HUES64 (cell line): ENCODE measurements around the gene EXOSC5. TPM values are rescaled to one million over a fixed set of nuclear protein-coding genes. Genes with fewer than 3 reads are reported as not detected.

ENCODE experiments used
- H3K27ac ChIP-seq: 2 replicates; pipeline ENCODE4 v1.7.0; 2013; ENCODE audit warnings: low read depth, low read length, inconsistent platforms
- H3K27me3 ChIP-seq: 2 replicates; pipeline ENCODE4 v1.6.1; 2013; ENCODE audit warnings: mild to moderate bottlenecking, low read length; ENCODE audit not compliant: insufficient read depth
- H3K36me3 ChIP-seq: 2 replicates; pipeline ENCODE4 v1.6.1; 2013; ENCODE audit warnings: mild to moderate bottlenecking, low read length; ENCODE audit not compliant: insufficient read depth
- H3K4me1 ChIP-seq: 2 replicates; pipeline ENCODE4 v1.6.1; 2013; ENCODE audit warnings: mild to moderate bottlenecking, low read length, moderate library complexity; ENCODE audit not compliant: insufficient read depth
- H3K4me3 ChIP-seq: 2 replicates; pipeline ENCODE4 v1.5.1; 2013; ENCODE audit warnings: mild to moderate bottlenecking, low read length, moderate library complexity
- H3K9ac ChIP-seq: 2 replicates; pipeline ENCODE4 v1.6.1; 2013; ENCODE audit warnings: mild to moderate bottlenecking, low read depth, low read length
- H3K9me3 ChIP-seq: 2 replicates; pipeline ENCODE4 v1.6.1; 2013; ENCODE audit warnings: low read depth, low read length; ENCODE audit not compliant: insufficient read depth
- WGBS: fragments of 150-250, 120-280 bp; methylation state at CpG from one replicate; pipeline ENCODE4 v1.1.7; 2013; ENCODE audit warnings: missing lambda C conversion rate; 5-methylcytosine and 5-hydroxymethylcytosine counted together
- polyA plus RNA-seq, 2 experiments: library from polyadenylated mRNA; stranded (reverse); fragments of 50-300 nt; gene quantifications; one replicate each; pipeline ENCODE4 v1.2.3, GENCODE V29; 2013

The EXOSC5 gene
- 40.3 TPM for polyA plus RNA-seq (2013, experiment 1 of 2)
- polyA plus RNA-seq (2013, experiment 2 of 2) = 33.1 TPM

GRCh38 chr19:41397086-41398049 lies at the start of gene EXOSC5, which contains the start of gene BCKDHA:
TSS of gene EXOSC5 (minus strand) at chr19:41397359. CDS start at chr19:41397328, 31 bp downstream.
TSS of gene BCKDHA (plus strand) at chr19:41397818. CDS start at chr19:41397828, 10 bp downstream.
- 0 out of 2 replicates have a peak, but pooled peaks cover 2% of the 10 kb centered on the region for H3K36me3 ChIP-seq
- H3K27me3 ChIP-seq = no peaks in the 10 kb centered on the region
- under 1% methylated on average over 49 of the region's 50 CpGs for WGBS
- no peaks in the 10 kb centered on the region for H3K9me3 ChIP-seq
- H3K27ac ChIP-seq = peak within 1 kb of the TSS; percentile 93
- peak within 1 kb of the TSS; percentile 91 for H3K9ac ChIP-seq
- H3K4me1 ChIP-seq = peaks cover 9% of the 10 kb centered on the region
- peak within 1 kb of the TSS; percentile 93 for H3K4me3 ChIP-seq

GRCh38 chr19:41445575-41445974 lies 48.4 kb upstream of the EXOSC5 start:
- no peak overlapping the region for H3K4me3 ChIP-seq
- no peaks in the 10 kb centered on the region for H3K36me3 ChIP-seq
- H3K27me3 ChIP-seq = peaks cover 16% of the 10 kb centered on the region
- 58% methylated on average over 5 of the region's 5 CpGs for WGBS
- H3K9ac ChIP-seq = no peak overlapping the region
- H3K9me3 ChIP-seq = no peaks in the 10 kb centered on the region; the same call in 1 of the 2 replicates
- H3K27ac ChIP-seq = no peak overlapping the region
- H3K4me1 ChIP-seq = no peaks in the 10 kb centered on the region

DNA sequence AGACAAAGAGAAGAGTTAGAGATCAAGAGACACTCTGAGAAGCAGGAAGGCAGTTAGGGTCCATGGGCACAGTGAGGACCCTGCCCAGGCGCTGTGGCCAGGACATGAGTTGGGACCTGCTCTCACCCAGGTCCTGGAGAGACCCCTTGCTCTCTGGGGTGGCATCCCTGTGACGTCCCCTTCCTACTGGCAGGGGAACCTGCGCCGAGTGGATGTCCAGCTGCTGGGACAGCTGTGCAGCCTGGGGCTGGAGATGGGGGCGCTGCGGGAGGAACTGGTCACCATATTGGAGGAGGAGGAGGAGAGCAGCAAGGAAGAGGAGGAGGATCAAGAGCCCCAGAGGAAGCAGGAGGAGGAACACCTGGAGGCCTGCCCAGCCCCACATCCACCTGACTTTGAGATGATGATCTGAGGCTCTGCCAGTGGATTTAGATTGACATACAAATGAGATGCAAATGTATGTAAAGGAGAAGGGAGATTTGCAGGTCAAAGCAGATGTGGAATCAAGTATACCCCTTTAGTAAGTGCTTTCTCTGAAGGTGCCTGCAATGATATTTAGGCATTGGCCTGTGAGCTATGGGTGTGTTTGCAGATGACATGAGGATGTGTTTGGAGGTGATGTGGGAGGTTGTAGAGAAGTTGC lies 46.8 kb upstream of the EXOSC5 start:
- Histone ChIP-seq H3K27me3 (peaks cover 15% of the 10 kb centered on the region), H3K4me1 (no peaks in the 10 kb centered on the region), H3K4me3 (no peak overlapping the region), H3K9ac (no peak overlapping the region), H3K9me3 (no peaks in the 10 kb centered on the region; the same call in 1 of the 2 replicates), H3K36me3 (no peaks in the 10 kb centered on the region), H3K27ac (no peak overlapping the region)
- 72% methylated on average over 6 of the region's 6 CpGs for WGBS

- Histone ChIP-seq H3K4me3 (no peak within 1 kb of the TSS), H3K4me1 (no peaks in the 10 kb centered on the region), H3K36me3 (peaks cover 5% of the 10 kb centered on the region), H3K27me3 (peaks cover 3% of the 10 kb centered on the region), H3K9me3 (no peaks in the 10 kb centered on the region; the same call in 1 of the 2 replicates), H3K27ac (no peak within 1 kb of the TSS), H3K9ac (no peak within 1 kb of the TSS)
- WGBS = 79% methylated on average over 7 of the region's 7 CpGs
These were observed 45.6 kb upstream of the EXOSC5 start, which contains the start of gene ERICH4 for GRCh38 chr19:41442473-41443355. TSS of gene ERICH4 (plus strand) at chr19:41443156. CDS start at chr19:41443170, 14 bp downstream.

- no peak overlapping the region for H3K9ac ChIP-seq
- no peak overlapping the region for H3K4me3 ChIP-seq
- peaks cover 9% of the 10 kb centered on the region for H3K36me3 ChIP-seq
- 86% methylated on average over 14 of the region's 15 CpGs for WGBS
- H3K4me1 ChIP-seq = no peaks in the 10 kb centered on the region
- no peaks in the 10 kb centered on the region for H3K9me3 ChIP-seq
- no peak overlapping the region for H3K27ac ChIP-seq
- no peaks in the 10 kb centered on the region; the same call in none of the 2 replicates for H3K27me3 ChIP-seq
These were observed 44.3 kb upstream of the EXOSC5 start for GRCh38 chr19:41441321-41441945.

DNA sequence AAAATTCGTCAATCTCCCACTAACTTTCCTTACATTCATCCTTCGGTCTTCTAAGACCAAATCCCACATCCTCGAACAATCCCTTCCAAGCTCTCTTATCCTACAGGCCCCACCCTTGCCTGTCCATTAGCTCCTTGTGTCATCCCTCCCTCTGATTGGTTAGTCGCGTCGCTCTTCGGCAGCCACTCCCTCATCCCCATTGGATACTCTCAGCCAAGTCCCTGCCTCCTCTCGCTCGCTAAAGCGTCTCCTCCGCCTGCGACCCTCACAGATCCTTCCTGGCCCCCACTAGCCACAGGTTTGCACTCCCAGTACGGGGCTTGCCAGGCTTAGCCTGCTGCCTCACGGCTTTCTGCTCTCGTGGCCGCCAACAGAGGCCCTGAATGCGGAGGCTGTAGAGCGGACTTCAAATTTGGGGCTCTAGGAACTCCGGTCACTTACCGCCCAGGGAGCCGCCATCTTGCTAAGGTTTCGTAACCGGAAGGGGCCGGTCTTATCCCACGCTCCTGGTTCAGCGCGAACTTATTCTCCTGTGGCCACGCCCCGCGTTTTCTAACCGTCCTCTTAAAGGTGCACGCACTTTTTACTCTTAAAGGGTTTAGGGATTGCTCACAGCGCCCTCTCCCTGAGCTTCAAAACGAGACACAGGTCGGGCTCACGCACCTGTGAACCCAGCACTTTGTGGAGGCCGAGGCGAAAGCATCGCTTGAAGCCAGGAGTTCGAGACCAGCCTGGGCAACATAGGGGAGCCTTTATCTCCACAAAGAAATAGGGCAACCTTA lies 42.5 kb upstream of the EXOSC5 start, which contains the start of gene DMAC2:
Gene DMAC2 (minus strand): TSS at position 472 of the 782 bp plus-strand sequence. CDS start 13 bp downstream, at position 459.
- H3K4me1 ChIP-seq = no peaks in the 10 kb centered on the region
- 2% methylated on average over 40 of the region's 40 CpGs for WGBS
- H3K27me3 ChIP-seq = no peaks in the 10 kb centered on the region
- H3K36me3 ChIP-seq = peaks cover 12% of the 10 kb centered on the region
- peak within 1 kb of the TSS; percentile 91 for H3K27ac ChIP-seq
- no peaks in the 10 kb centered on the region for H3K9me3 ChIP-seq
- peak within 1 kb of the TSS; percentile 96 for H3K9ac ChIP-seq
- H3K4me3 ChIP-seq = peak within 1 kb of the TSS; percentile 88

GRCh38 chr19:41437944-41438574 lies 40.9 kb upstream of the EXOSC5 start:
- Histone ChIP-seq H3K9ac (no peak overlapping the region), H3K27me3 (no peaks in the 10 kb centered on the region), H3K4me3 (no peak overlapping the region), H3K27ac (no peak overlapping the region), H3K4me1 (no peaks in the 10 kb centered on the region), H3K36me3 (peaks cover 21% of the 10 kb centered on the region), H3K9me3 (no peaks in the 10 kb centered on the region)
- 100% methylated on average over 7 of the region's 7 CpGs for WGBS

GRCh38 chr19:41436674-41436951 lies 39.5 kb upstream of the EXOSC5 start:
- H3K36me3 ChIP-seq = peaks cover 35% of the 10 kb centered on the region
- H3K4me1 ChIP-seq = no peaks in the 10 kb centered on the region
- no peak overlapping the region for H3K27ac ChIP-seq
- H3K9me3 ChIP-seq = no peaks in the 10 kb centered on the region
- no peak overlapping the region for H3K4me3 ChIP-seq
- H3K27me3 ChIP-seq = no peaks in the 10 kb centered on the region
- no peak overlapping the region for H3K9ac ChIP-seq

GRCh38 chr19:41435936-41436673 lies 38.9 kb upstream of the EXOSC5 start:
- no peaks in the 10 kb centered on the region for H3K4me1 ChIP-seq
- H3K9me3 ChIP-seq = no peaks in the 10 kb centered on the region
- no peak overlapping the region for H3K9ac ChIP-seq
- H3K36me3 ChIP-seq = peaks cover 39% of the 10 kb centered on the region
- H3K27ac ChIP-seq = no peak overlapping the region
- no peaks in the 10 kb centered on the region for H3K27me3 ChIP-seq
- no peak overlapping the region for H3K4me3 ChIP-seq
- WGBS = 95% methylated on average over 19 of the region's 19 CpGs
